IMR-90 (cell line): ENCODE data around the gene DZIP1. TPM values are rescaled to one million over a fixed set of nuclear protein-coding genes. Genes with fewer than 3 reads are reported as not detected.
A peak's percentile ranks its signal among the peaks of the same experiment; 100 is the strongest.

ENCODE experiments used
- ATAC-seq: fragments of 200-7000 bp; cut with Tn5 transposase; 2 replicates; pipeline ENCODE4 v1.9.1; 2020; ENCODE audit warnings: low read depth, mild to moderate bottlenecking, moderate library complexity
- BruUV-seq: library from RNA; stranded (reverse); fragments of 400-500 nt; replicated peaks from 2 replicates; lab custom pipeline; 2021; lab: Mats Ljungman, UMichigan
- CTCF ChIA-PET: fragments of 300-600 bp; formaldehyde crosslinking; extraction: SDS; loops from one replicate; lab custom pipeline; 2021; ENCODE audit warnings: antibody characterized with exemption; lab: Yijun Ruan, JAX
- POLR2A ChIA-PET: fragments of 300-600 bp; sonication (Branson Sonifier 250); formaldehyde crosslinking; loops from one replicate; lab custom pipeline; 2022; ENCODE audit warnings: antibody characterized with exemption; ENCODE audit not compliant: unreplicated experiment; lab: Charles Lee
- DNase-seq: peaks from one replicate; pipeline ENCODE4 v3.0.0; 2013
- H2AFZ ChIP-seq: replicated peaks from 2 replicates; pipeline ENCODE3; 2013; ENCODE audit warnings: low read length, mild to moderate bottlenecking; ENCODE audit not compliant: poor library complexity
- H2AK5ac ChIP-seq: 2 replicates; pipeline ENCODE4 v1.6.1; 2013; ENCODE audit warnings: low read depth, low read length, inconsistent platforms
- H2AK9ac ChIP-seq: replicated peaks from 2 replicates; pipeline ENCODE3; 2013; ENCODE audit warnings: mild to moderate bottlenecking, low read depth, low read length, moderate library complexity; ENCODE audit not compliant: poor library complexity
- H2BK120ac ChIP-seq: 2 replicates; pipeline ENCODE4 v1.6.1; 2013; ENCODE audit warnings: low read depth, low read length, inconsistent platforms
- H2BK15ac ChIP-seq: 3 replicates; pipeline ENCODE4 v1.6.1; 2013; ENCODE audit warnings: low read depth, low read length, inconsistent platforms
- H2BK20ac ChIP-seq: 2 replicates; pipeline ENCODE4 v1.6.1; 2013; ENCODE audit warnings: low read depth, mild to moderate bottlenecking, inconsistent platforms, low read length, moderate library complexity
- H2BK5ac ChIP-seq: 2 replicates; pipeline ENCODE4 v1.6.1; 2013; ENCODE audit warnings: mild to moderate bottlenecking, low read depth, low read length, inconsistent platforms; ENCODE audit not compliant: poor library complexity, severe bottlenecking
- H3K14ac ChIP-seq: replicated peaks from 2 replicates; pipeline ENCODE4 v1.6.1; 2013; ENCODE audit warnings: low read depth, low read length, inconsistent platforms
- H3K18ac ChIP-seq: 2 replicates; pipeline ENCODE4 v1.6.1; 2013; ENCODE audit warnings: low read depth, low read length, control low read depth
- H3K23ac ChIP-seq: 2 replicates; pipeline ENCODE4 v1.6.1; 2013; ENCODE audit warnings: low read depth, low read length, inconsistent platforms
- H3K27ac ChIP-seq: 2 replicates; pipeline ENCODE4 v1.5.1; 2013; ENCODE audit warnings: mild to moderate bottlenecking, control low read depth, low read length; ENCODE audit not compliant: insufficient read depth
- H3K27me3 ChIP-seq: 2 replicates; pipeline ENCODE4 v1.6.1; 2013; ENCODE audit warnings: low read length; ENCODE audit not compliant: control insufficient read depth, insufficient read depth
- H3K36me3 ChIP-seq: 2 replicates; pipeline ENCODE4 v1.6.1; 2013; ENCODE audit warnings: low read length, mixed read lengths; ENCODE audit not compliant: control insufficient read depth, insufficient read depth
- H3K4ac ChIP-seq: 2 replicates; pipeline ENCODE4 v1.6.1; 2013; ENCODE audit warnings: low read depth, low read length, inconsistent platforms
- H3K4me1 ChIP-seq: 2 replicates; pipeline ENCODE4 v1.6.1; 2013; ENCODE audit warnings: low read length, mixed read lengths; ENCODE audit not compliant: control insufficient read depth, insufficient read depth
- H3K4me2 ChIP-seq: 2 replicates; pipeline ENCODE4 v1.6.1; 2013; ENCODE audit warnings: low read depth, mild to moderate bottlenecking, control low read depth, low read length, moderate library complexity
- H3K4me3 ChIP-seq: 2 replicates; pipeline ENCODE4 v1.5.1; 2013; ENCODE audit warnings: low read depth, mild to moderate bottlenecking, control low read depth, low read length, moderate library complexity; ENCODE audit not compliant: insufficient read depth
- H3K56ac ChIP-seq: 2 replicates; pipeline ENCODE4 v1.6.1; 2013; ENCODE audit warnings: low read length, inconsistent platforms; ENCODE audit not compliant: insufficient read depth; ENCODE audit errors: extremely low read depth
- H3K79me1 ChIP-seq, 2 experiments: 2 replicates each; pipeline ENCODE4 v1.6.1; 2013; ENCODE audit warnings: low read length in 2 of 2, inconsistent platforms in 1 of 2, low read depth in 1 of 2
- H3K9ac ChIP-seq: 2 replicates; pipeline ENCODE4 v1.6.1; 2013; ENCODE audit warnings: low read depth, low read length, control low read depth
- H3K9me1 ChIP-seq: 2 replicates; pipeline ENCODE4 v1.6.1; 2013; ENCODE audit warnings: low read length, inconsistent platforms; ENCODE audit not compliant: insufficient read depth
- H3K9me3 ChIP-seq: 2 replicates; pipeline ENCODE4 v1.6.1; 2013; ENCODE audit warnings: low read length; ENCODE audit not compliant: control insufficient read depth, insufficient read depth
- H4K20me1 ChIP-seq: 2 replicates; pipeline ENCODE4 v1.6.1; 2013; ENCODE audit warnings: low read length, inconsistent platforms; ENCODE audit not compliant: insufficient read depth
- H4K5ac ChIP-seq: 2 replicates; pipeline ENCODE4 v1.6.1; 2013; ENCODE audit warnings: mild to moderate bottlenecking, low read depth, low read length, control low read depth
- H4K8ac ChIP-seq, 2 experiments: 2 replicates each; pipeline ENCODE4 v1.6.1; 2013; ENCODE audit warnings: low read depth in 2 of 2, low read length in 2 of 2, control low read depth in 1 of 2, inconsistent platforms in 1 of 2
- H4K91ac ChIP-seq: 2 replicates; pipeline ENCODE4 v1.6.1; 2013; ENCODE audit warnings: low read depth, low read length, inconsistent platforms; ENCODE audit not compliant: insufficient read depth
- BHLHE40 ChIP-seq: fragments of 150-350 bp; IDR thresholded peaks from 2 replicates; pipeline ENCODE4 v1.6.1; 2016; ENCODE audit warnings: mild to moderate bottlenecking, low read depth, low read length
- CEBPB ChIP-seq: IDR thresholded peaks from 2 replicates; pipeline ENCODE4 v1.6.1; 2012; ENCODE audit warnings: low read depth, low read length, improper control_type of control experiment
- MAFK ChIP-seq: IDR thresholded peaks from 2 replicates; pipeline ENCODE4 v1.6.1; 2012; ENCODE audit warnings: low read depth, low read length, improper control_type of control experiment
- NFE2L2 ChIP-seq: fragments of 150-350 bp; IDR thresholded peaks from 2 replicates; pipeline ENCODE4 v1.6.1; 2016; ENCODE audit warnings: low read depth, mild to moderate bottlenecking, low read length
- SMC3 ChIP-seq: fragments of 150-350 bp; IDR thresholded peaks from 2 replicates; pipeline ENCODE4 v1.6.1; 2016; ENCODE audit warnings: low read depth, mild to moderate bottlenecking, antibody characterized with exemption, low read length, moderate library complexity
- WGBS, 2 experiments: methylation state at CpG; one replicate each; pipeline versions ENCODE4 v1.1.5 to v1.1.7; 2013; ENCODE audit warnings: missing lambda C conversion rate in 2 of 2; ENCODE audit not compliant: insufficient read length in 1 of 2; ENCODE audit errors: extremely low coverage in 2 of 2; 5-methylcytosine and 5-hydroxymethylcytosine counted together
- dilution Hi-C: fragments of 300-500 bp; cut with HindIII; formaldehyde crosslinking; loops from one replicate; pipeline ENCODE4 v1.14.3; 2018; ENCODE audit warnings: low sequenced_read_pairs; ENCODE audit not compliant: unreplicated experiment
- in situ Hi-C: fragments of 300-500 bp; cut with MboI; formaldehyde crosslinking; loops from 3 replicates; pipeline ENCODE4 v1.14.3; 2019; ENCODE audit warnings: low sequenced_read_pairs, inconsistent platforms, mixed read lengths
- intact Hi-C: fragments of 100-400 bp; cut with micrococcal nuclease; formaldehyde crosslinking; loops from 2 replicates; pipeline ENCODE4 v1.10.0; 2022
- polyA plus RNA-seq, 3 experiments: library from polyadenylated mRNA; depleted of rRNA; stranded (reverse); fragments of >200 nt; gene quantifications; 2 replicates each; pipeline ENCODE4 v1.2.3, GENCODE V29; 2012; ENCODE audit warnings: low replicate concordance in 1 of 3
- total RNA-seq: library from RNA; depleted of rRNA; stranded (reverse); fragments of >200 nt; gene quantifications from 2 replicates; pipeline ENCODE4 v1.2.3, GENCODE V29; 2012

Gene DZIP1
- total and polyA plus RNA-seq, 2 of the 4 experiments (the other 2 are of a cell fraction): 12.2 to 15.9 TPM

- in situ Hi-C loops: no loop called here
- TF ChIP-seq SMC3 (no peak), CEBPB (0 out of 2 replicates have a peak, but pooled peaks have one; percentile 13), NFE2L2 (no peak), MAFK (no peak), BHLHE40 (no peak)
- dilution Hi-C loops: no loop called here
Observed at GRCh38 chr13:95588721-95589120, 55.8 kb downstream of the DZIP1 start.

More at GRCh38 chr13:95588721-95589120, 55.8 kb downstream of the DZIP1 start:
- ATAC-seq: no peak
- no CpG with 5 or more reads among the region's 2 CpGs for WGBS, 2 experiments
- H3K79me1 ChIP-seq: no peaks in the 10 kb centered on the region
- no peak overlapping the region for H3K4me3 ChIP-seq
- H2AK9ac ChIP-seq: no peak overlapping the region
- H4K20me1 ChIP-seq: no peaks in the 10 kb centered on the region
- no peaks in the 10 kb centered on the region for H3K4me1 ChIP-seq
- H3K14ac ChIP-seq: no peak overlapping the region
- no peak overlapping the region for H3K27ac ChIP-seq
- H4K5ac ChIP-seq: no peak overlapping the region
- no peaks in the 10 kb centered on the region for H3K9me3 ChIP-seq
- POLR2A ChIA-PET: no interaction called here
- H3K9me1 ChIP-seq: no peaks in the 10 kb centered on the region; the same call in 1 of the 2 replicates
- intact Hi-C loops: no loop called here
- H4K8ac ChIP-seq: no peak overlapping the region
- H3K4ac ChIP-seq: no peak overlapping the region
- H2BK15ac ChIP-seq: no peak overlapping the region
- H3K27me3 ChIP-seq: no peaks in the 10 kb centered on the region
- DNase-seq: peak; percentile 60
- no peak overlapping the region for H3K4me2 ChIP-seq
- H2AK5ac ChIP-seq: no peak overlapping the region
- H3K56ac ChIP-seq: no peak overlapping the region
- no peak overlapping the region for H3K23ac ChIP-seq
- peaks cover 44% of the 10 kb centered on the region for H3K36me3 ChIP-seq
- BruUV-seq: no TSS peak
- H2BK120ac ChIP-seq: no peak overlapping the region
- no peak overlapping the region for H4K91ac ChIP-seq
- H2BK5ac ChIP-seq: no peak overlapping the region
- H2BK20ac ChIP-seq: no peak overlapping the region
- CTCF ChIA-PET: no interaction called here
- no peak overlapping the region for H3K9ac ChIP-seq
- no peak overlapping the region for H2AFZ ChIP-seq
- no peak overlapping the region for H3K18ac ChIP-seq
